UCSD-AML1 (cell line): Measurements from ENCODE around the gene ULK4.

Experiments
- DNase-seq: peaks from one replicate; lab custom pipeline; 2025; ENCODE audit not compliant: unreplicated experiment; lab: John Stamatoyannopoulos, UW

ULK4 gene

GRCh38 chr3:41370307-41370706 lies 591.6 kb downstream of the ULK4 start:
- DNase-seq, result no peak

GRCh38 chr3:41369838-41370237 lies 592.1 kb downstream of the ULK4 start:
- DNase-seq, result no peak

- no peak for DNase-seq
These were observed 595.9 kb downstream of the ULK4 start for GRCh38 chr3:41365973-41366372.

- no peak for DNase-seq
These were observed 597.2 kb downstream of the ULK4 start for GRCh38 chr3:41364736-41365135.

- no peak for DNase-seq
These were observed 597.9 kb downstream of the ULK4 start for GRCh38 chr3:41363830-41364523.

- DNase-seq, result no peak
These were observed 599.0 kb downstream of the ULK4 start for GRCh38 chr3:41362638-41363559.

- no peak for DNase-seq
These were observed 604.6 kb downstream of the ULK4 start for GRCh38 chr3:41357271-41357670.

- DNase-seq, result no peak
These were observed 605.1 kb downstream of the ULK4 start for GRCh38 chr3:41356775-41357174.

- no peak for DNase-seq
These were observed 609.4 kb downstream of the ULK4 start for GRCh38 chr3:41352510-41352909.

- no peak for DNase-seq
These were observed 611.5 kb downstream of the ULK4 start for GRCh38 chr3:41350441-41350840.

GRCh38 chr3:41348401-41348800 lies 613.5 kb downstream of the ULK4 start:
- no peak for DNase-seq

GRCh38 chr3:41346698-41347270 lies 615.1 kb downstream of the ULK4 start:
- DNase-seq, result no peak

- DNase-seq, result no peak
These were observed 616.1 kb downstream of the ULK4 start for GRCh38 chr3:41345788-41346187.

GRCh38 chr3:41339758-41340157 lies 622.1 kb downstream of the ULK4 start:
- no peak for DNase-seq

- no peak for DNase-seq
These were observed 623.6 kb downstream of the ULK4 start for GRCh38 chr3:41338276-41338675.

GRCh38 chr3:41334426-41334825 lies 627.5 kb downstream of the ULK4 start:
- DNase-seq, result no peak

GRCh38 chr3:41331041-41331440 lies 630.9 kb downstream of the ULK4 start:
- DNase-seq, result no peak

- DNase-seq, result no peak
These were observed 631.4 kb downstream of the ULK4 start for GRCh38 chr3:41330465-41330864.

GRCh38 chr3:41329881-41330280 lies 632.0 kb downstream of the ULK4 start:
- no peak for DNase-seq

- DNase-seq, result no peak
These were observed 633.0 kb downstream of the ULK4 start for GRCh38 chr3:41328926-41329325.

- DNase-seq, result no peak
These were observed 634.2 kb downstream of the ULK4 start for GRCh38 chr3:41327718-41328117.

- no peak for DNase-seq
These were observed 637.8 kb downstream of the ULK4 start for GRCh38 chr3:41324156-41324475.
